Stimulated activated CD4-positive, alpha-beta T cell treated with anti-CD3 and anti-CD28 coated beads, Interleukin-4, amount 100 ng/mL, for 24 hours (primary cell): ENCODE results near the gene BCL2.
A peak's percentile ranks its signal among the peaks of the same experiment; 100 is the strongest.

Experiments
- DNase-seq: peaks from one replicate; pipeline ENCODE4 v3.0.0-alpha.2; 2020

BCL2 gene

GRCh38 chr18:63074981-63075404 lies 244.6 kb downstream of the BCL2 start:
- peak; percentile 64 for DNase-seq

GRCh38 chr18:63073481-63073880 lies 246.1 kb downstream of the BCL2 start:
- no peak for DNase-seq
